GM21528 (cell line): ENCODE measurements around the gene SHISA8.
A peak's percentile ranks its signal among the peaks of the same experiment; 100 is the strongest.

Source experiments
- ATAC-seq: cut with Tn5 transposase; IDR thresholded peaks from one replicate; pipeline ENCODE4 v1.9.1; 2021; ENCODE audit warnings: mild to moderate bottlenecking, moderate library complexity; ENCODE audit not compliant: unreplicated experiment, low FRiP score

Gene SHISA8

GRCh38 chr22:41863472-41863871 lies 51.4 kb downstream of the SHISA8 start:
- ATAC-seq = no peak

- peak; percentile 60 for ATAC-seq
Measured at GRCh38 chr22:41862530-41863266, 52.2 kb downstream of the SHISA8 start.

- peak; percentile 41 for ATAC-seq
Measured at GRCh38 chr22:41862160-41862529, 52.7 kb downstream of the SHISA8 start.
